HL-60 (cell line): Measurements from ENCODE around the gene SLC30A1.

Experiments
- DNase-seq, 2 experiments: peaks; one replicate each; pipeline ENCODE4 v3.0.0-alpha.2; 2010 to 2020; ENCODE audit warnings: low read depth in 1 of 2, low spot score in 1 of 2
- H3K27ac ChIP-seq: fragments of 250-450 bp; sonication (Bioruptor Pico); replicated peaks from 2 replicates; pipeline ENCODE4 v1.5.1; 2020; ENCODE audit warnings: mild to moderate bottlenecking, moderate library complexity
- H3K27me3 ChIP-seq: fragments of 250-450 bp; sonication (Bioruptor Pico); 2 replicates; pipeline ENCODE4 v1.5.1; 2021; ENCODE audit warnings: mild to moderate bottlenecking, moderate library complexity; ENCODE audit not compliant: insufficient read depth, poor library complexity, severe bottlenecking
- H3K4me3 ChIP-seq: replicated peaks from 2 replicates; pipeline ENCODE4 v1.5.1; 2011; ENCODE audit warnings: mild to moderate bottlenecking, control low read depth, low read length; ENCODE audit not compliant: insufficient read depth
- CTCF ChIP-seq: IDR thresholded peaks from one replicate; pipeline ENCODE4 v1.5.1; 2011; ENCODE audit warnings: low read length, control low read depth, inconsistent platforms; ENCODE audit not compliant: insufficient read depth
- GABPA ChIP-seq: IDR thresholded peaks from 2 replicates; pipeline ENCODE4 v1.6.1; 2012; ENCODE audit warnings: low read depth
- POLR2AphosphoS5 ChIP-seq: IDR thresholded peaks from 2 replicates; pipeline ENCODE4 v1.6.1; 2012; ENCODE audit warnings: low read depth
- REST ChIP-seq: IDR thresholded peaks from 2 replicates; pipeline ENCODE4 v1.6.1; 2012; ENCODE audit warnings: low read depth; ENCODE audit not compliant: insufficient replicate concordance
- SPI1 ChIP-seq: IDR thresholded peaks from 2 replicates; pipeline ENCODE4 v1.6.1; 2012; ENCODE audit warnings: low read depth, mild to moderate bottlenecking, borderline replicate concordance

Gene SLC30A1

GRCh38 chr1:211537253-211537652 lies 41.7 kb downstream of the SLC30A1 start:
- Histone ChIP-seq H3K4me3 (no peak overlapping the region), H3K27ac (no peak overlapping the region), H3K27me3 (no peaks in the 10 kb centered on the region)
- TF ChIP-seq POLR2AphosphoS5: no peak
- no peak for TF ChIP-seq SPI1
- DNase-seq: no peak

GRCh38 chr1:211536606-211537005 lies 42.4 kb downstream of the SLC30A1 start:
- no peak for DNase-seq
- Histone ChIP-seq H3K27ac (no peak overlapping the region), H3K4me3 (no peak overlapping the region), H3K27me3 (no peaks in the 10 kb centered on the region)
- TF ChIP-seq CTCF (no peak), POLR2AphosphoS5 (no peak), SPI1 (no peak), GABPA (no peak)

- H3K4me3 ChIP-seq: no peak overlapping the region
- no peak for DNase-seq
- H3K27ac ChIP-seq: no peak overlapping the region
- TF ChIP-seq CTCF (no peak), GABPA (no peak), SPI1 (no peak), POLR2AphosphoS5 (no peak), REST (no peak)
- no peaks in the 10 kb centered on the region for H3K27me3 ChIP-seq
These were observed 43.6 kb downstream of the SLC30A1 start for GRCh38 chr1:211535346-211535745.

GRCh38 chr1:211534545-211535291 lies 44.2 kb downstream of the SLC30A1 start:
- peaks cover under 1% of the 10 kb centered on the region for H3K27me3 ChIP-seq
- TF ChIP-seq REST (no peak), SPI1 (no peak), GABPA (no peak), CTCF (no peak), POLR2AphosphoS5 (no peak)
- H3K27ac ChIP-seq: no peak overlapping the region
- no peak overlapping the region for H3K4me3 ChIP-seq
- DNase-seq: no peak
